22Rv1 (cell line): ENCODE results near the gene POU2AF2.
"Not testable (repeated sequence)": the region's sequence is repeated elsewhere in the genome, so short reads cannot be mapped to it uniquely, and the experiment has no call there.

Experiments used
- ZFX ChIP-seq: fragments of 450-650 bp; IDR thresholded peaks from 2 replicates; pipeline ENCODE4 v1.6.1; 2017; ENCODE audit warnings: antibody characterized with exemption, borderline replicate concordance
- TF ChIP-seq, protein P1 (sequence below): fragments of 450-650 bp; IDR thresholded peaks from 2 replicates; pipeline ENCODE4 v1.5.1; 2017; ENCODE audit warnings: mild to moderate bottlenecking

- TF ChIP-seq, protein P1, sequence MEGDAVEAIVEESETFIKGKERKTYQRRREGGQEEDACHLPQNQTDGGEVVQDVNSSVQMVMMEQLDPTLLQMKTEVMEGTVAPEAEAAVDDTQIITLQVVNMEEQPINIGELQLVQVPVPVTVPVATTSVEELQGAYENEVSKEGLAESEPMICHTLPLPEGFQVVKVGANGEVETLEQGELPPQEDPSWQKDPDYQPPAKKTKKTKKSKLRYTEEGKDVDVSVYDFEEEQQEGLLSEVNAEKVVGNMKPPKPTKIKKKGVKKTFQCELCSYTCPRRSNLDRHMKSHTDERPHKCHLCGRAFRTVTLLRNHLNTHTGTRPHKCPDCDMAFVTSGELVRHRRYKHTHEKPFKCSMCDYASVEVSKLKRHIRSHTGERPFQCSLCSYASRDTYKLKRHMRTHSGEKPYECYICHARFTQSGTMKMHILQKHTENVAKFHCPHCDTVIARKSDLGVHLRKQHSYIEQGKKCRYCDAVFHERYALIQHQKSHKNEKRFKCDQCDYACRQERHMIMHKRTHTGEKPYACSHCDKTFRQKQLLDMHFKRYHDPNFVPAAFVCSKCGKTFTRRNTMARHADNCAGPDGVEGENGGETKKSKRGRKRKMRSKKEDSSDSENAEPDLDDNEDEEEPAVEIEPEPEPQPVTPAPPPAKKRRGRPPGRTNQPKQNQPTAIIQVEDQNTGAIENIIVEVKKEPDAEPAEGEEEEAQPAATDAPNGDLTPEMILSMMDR = not testable (repeated sequence)
- TF ChIP-seq ZFX = not testable (repeated sequence)
Observed at GRCh38 chr11:111268303-111268702, 22.8 kb downstream of the POU2AF2 start.
